T-helper 2 cell (primary cell): ENCODE measurements around the gene ECT2L.

Experiments used
- DNase-seq, 5 experiments: peaks; one replicate each; pipeline versions ENCODE4 v3.0.0 to v3.0.0-alpha.2; 2012 to 2022

ECT2L gene

GRCh38 chr6:138805016-138805765, 9.3 kb downstream of the ECT2L start:
- no peak for DNase-seq

- no peak for DNase-seq
Observed at GRCh38 chr6:138806889-138807288, 11.0 kb downstream of the ECT2L start.

GRCh38 chr6:138809677-138810076, 13.8 kb downstream of the ECT2L start:
- DNase-seq, result no peak

- no peak for DNase-seq
Observed at GRCh38 chr6:138811866-138812265, 16.0 kb downstream of the ECT2L start.

DNA sequence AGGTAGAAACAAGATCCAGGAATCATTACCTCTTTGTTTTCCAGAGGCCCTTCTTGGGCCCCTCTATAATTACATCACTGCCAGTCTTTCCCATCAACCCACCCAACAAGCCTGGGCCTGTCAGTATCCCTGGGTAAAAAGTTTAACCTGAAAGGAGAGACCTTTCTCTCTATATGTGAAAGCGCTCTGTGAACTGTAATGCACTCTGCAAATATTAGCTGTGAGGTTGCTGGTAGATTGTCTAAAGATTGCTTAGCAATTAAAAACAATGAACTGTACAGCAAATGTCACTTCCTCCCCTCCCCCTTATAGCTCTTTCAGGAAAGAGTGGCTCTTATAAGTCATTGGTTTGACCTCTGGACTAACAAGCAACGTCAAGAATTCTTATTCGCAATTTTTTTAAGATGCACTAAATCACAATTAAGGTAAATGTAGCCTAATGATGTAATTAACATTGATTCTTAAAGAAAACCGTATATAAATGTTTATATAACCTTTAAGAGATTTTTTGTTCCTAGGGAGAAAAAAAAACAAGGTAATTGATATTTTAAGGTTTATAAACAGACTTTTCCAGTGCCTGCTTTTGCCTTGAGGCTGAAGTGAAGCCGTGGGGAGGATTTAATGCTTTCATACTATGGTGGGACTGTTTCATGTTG, 18.4 kb downstream of the ECT2L start:
- DNase-seq, result no peak

- DNase-seq, result no peak
Observed at GRCh38 chr6:138815221-138815620, 19.3 kb downstream of the ECT2L start.

DNA sequence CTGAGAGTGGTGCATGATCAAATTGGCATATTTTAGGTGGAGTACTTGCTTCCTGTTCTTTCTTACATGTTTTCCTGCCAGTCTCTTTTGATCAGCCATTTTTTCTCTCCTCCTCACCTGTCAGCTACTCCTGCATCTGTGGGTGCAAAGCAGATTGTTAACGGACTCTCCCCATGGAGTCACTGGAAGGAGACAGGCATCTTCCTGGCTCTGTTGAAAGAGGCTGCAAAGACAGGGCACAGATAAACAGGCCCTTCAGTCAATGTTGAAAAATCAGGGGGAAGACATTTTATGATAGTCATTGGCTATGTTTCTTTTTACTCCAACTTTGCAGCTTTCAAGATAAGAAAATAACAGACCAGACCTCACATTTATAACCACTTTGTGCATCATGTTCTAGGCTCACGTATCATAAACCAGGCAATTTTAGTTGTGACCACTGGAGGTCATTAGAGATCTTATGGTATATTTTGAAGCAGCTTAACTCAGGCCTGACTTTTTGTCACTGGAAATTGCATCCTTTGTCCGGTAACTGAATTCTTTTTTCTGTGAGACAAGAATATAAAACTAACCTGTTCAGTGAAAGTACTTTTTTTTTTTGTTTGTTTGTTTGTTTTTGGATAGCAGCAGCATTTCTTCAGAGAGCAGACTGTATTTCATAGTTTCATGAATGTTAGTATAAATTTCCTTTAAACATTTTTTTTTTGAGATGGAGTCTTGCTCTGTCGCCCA, 20.1 kb downstream of the ECT2L start:
- peak in 2 of 5 experiments; percentile 9 to 74 for DNase-seq

- DNase-seq, result no peak
Observed at GRCh38 chr6:138817799-138818198, 21.9 kb downstream of the ECT2L start.

GRCh38 chr6:138818496-138819194, 22.8 kb downstream of the ECT2L start:
- DNase-seq, result peak in 1 of 5 experiments; percentile 39

DNA sequence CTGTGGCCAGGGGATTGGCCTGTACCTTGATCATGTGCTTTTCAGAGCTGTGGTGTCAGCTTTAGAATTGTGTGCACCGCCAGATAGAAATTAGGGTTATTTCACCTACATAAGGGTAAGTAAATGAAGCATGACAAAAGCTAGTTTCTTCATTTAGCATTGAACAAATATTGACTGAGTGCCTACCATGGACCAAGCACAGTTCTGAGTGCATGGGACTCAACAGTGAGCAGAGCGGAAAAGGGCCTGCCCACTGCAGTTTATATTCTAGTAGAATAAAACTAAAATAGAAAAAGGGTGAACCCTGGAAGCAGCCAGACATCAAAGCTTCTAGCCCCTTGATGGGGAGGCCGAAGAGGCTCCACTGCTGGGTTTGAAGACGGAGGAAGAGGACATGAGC, 25.6 kb downstream of the ECT2L start:
- no peak for DNase-seq

DNA sequence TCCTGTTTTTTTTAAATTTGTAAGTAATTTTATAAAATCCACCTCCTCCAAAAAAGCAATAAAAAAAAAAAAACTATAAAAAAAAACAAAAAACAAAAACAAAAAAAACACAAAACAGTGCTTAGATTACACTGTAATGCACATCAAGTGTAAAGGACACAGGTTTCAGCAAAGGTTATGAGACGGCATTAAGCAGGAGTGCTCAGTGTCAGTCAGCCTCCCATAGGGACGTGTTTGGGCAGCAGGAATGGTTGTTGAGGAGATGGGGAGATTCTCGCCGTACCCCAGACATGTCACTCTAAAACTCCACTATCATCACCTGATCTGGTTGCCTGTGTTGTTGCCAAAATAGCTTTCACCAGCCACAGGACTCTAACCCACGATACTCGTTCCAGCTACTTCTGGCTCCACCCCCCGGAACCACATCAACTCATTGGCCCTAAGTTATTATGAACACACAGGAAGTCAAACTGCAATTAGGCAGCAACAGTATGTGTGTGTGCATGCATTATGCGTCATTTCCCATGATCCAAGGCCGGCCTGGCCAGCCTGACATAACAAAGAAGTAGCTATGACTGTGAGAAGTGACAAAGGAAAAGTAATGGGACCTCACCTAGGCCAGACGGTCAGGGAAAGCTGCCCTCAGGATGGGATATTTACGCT, 28.7 kb downstream of the ECT2L start:
- DNase-seq, result peak in 1 of 5 experiments; percentile 76

DNA sequence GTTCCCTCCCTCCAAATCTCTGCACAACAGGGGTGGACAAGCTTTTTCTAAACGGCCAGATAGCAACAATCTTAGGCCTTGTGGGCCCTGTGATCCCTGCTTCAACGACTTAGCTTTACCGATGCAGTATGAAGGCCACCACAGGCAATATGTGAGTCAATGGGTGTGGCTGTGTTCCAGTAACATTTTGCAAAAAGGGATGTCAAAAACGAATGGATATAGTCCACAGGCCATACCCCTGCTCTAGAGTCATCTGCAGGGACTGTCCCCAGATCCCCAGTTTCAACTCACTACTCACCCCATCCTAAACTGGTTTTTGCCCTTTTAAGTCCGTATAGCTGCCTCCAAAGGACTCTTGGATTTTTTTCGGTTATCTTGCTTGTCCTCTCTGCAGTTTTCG, 34.4 kb downstream of the ECT2L start:
- no peak for DNase-seq

GRCh38 chr6:138832182-138832581, 36.3 kb downstream of the ECT2L start:
- no peak for DNase-seq

DNA sequence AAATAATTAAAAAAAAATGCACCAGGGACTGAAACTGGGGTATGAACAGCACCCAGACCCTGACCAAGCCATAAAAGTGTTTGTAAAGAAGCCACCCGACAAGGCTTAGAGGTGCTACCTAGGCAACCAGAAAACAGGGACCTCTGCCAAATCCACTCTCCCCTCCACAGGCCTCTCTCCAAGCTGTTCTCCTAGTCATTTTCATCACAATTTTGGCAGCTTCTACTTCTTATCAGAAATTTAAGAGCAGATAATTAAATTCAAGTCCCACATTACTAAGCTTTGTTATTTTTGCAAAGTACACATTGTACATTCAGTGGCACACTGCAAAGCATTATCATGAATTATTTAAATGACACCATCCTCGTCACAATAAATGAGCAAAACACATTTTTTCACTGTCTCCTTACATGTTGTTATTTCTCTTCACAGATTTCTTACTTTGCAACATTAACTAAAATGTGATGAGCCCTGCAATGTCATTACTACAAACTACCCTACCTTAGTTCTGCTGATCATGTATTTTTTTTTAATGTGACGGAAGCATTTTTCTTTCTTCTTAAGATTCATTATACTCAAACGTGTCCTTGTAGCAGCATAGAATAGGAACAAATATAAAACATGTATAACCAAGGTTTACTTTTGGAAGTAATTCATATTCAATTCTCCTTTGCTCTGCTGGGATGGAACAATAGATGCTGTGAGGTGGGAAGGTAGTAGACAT, 38.1 kb downstream of the ECT2L start:
- DNase-seq, result no peak

DNA sequence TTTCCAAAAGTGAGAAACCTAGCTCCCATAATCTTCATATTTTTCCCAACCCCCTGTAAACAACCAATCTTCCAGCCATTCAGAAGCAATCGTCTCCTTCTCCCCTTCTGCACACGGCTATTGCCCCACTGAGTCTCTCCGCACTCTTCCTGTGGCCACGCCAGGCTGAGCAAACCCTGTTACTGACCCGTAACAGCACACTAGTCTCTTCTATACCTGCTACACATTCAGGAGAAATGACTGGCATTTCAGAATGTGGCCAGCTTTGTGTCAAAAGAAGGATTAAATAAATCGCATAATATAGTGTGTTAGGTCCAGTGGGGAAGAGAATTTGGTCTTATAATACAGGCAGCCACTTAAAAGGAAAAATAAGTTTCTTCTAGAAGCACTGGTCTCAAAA, 41.4 kb downstream of the ECT2L start:
- DNase-seq, result no peak

GRCh38 chr6:138844192-138844591, 48.3 kb downstream of the ECT2L start:
- no peak for DNase-seq

GRCh38 chr6:138847884-138848283, 52.0 kb downstream of the ECT2L start:
- no peak for DNase-seq

- DNase-seq, result no peak
Observed at GRCh38 chr6:138848461-138848860, 52.6 kb downstream of the ECT2L start.

GRCh38 chr6:138849791-138850190, 53.9 kb downstream of the ECT2L start:
- no peak for DNase-seq

DNA sequence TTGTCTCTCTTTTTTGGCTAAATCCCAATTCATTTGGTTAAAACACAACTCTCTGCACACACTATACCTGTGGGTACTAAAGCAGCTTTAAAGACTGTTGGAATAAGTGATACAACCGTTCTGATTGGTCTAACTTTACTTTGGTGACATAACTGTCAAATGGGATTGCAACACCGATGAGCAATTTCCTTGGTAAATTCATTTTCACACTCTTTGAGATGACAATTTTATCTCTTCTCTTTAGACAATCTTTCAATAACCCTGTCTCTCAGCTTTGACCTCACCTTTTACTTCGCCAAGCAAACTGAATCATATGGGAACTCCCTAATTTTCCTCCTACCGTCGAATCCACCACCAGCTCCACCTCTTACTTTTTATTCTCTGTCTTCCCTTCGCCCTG, 60.8 kb downstream of the ECT2L start:
- DNase-seq, result no peak

- no peak for DNase-seq
Observed at GRCh38 chr6:138857775-138858174, 61.9 kb downstream of the ECT2L start.

DNA sequence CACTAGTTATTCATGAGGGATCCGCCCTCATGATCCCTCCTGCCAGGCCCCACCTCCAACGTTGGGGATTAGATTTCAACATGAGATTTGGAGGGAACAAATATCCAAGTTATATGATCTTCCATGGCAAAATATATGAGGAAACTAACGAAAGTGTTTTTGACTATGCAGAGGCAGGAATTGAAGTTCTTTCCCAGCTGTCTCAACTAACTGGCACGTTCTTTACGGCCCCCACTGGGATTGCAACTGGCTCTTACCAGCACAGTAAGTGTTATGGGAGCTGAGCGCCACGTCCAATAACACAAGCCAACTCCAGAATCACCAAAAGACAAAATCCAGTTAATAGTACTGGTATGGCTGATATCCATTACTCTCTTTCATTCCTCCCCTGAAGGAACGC, 66.6 kb downstream of the ECT2L start:
- DNase-seq, result no peak
